Stimulated activated CD8-positive, alpha-beta memory T cell treated with anti-CD3 and anti-CD28 coated beads, Interleukin-2, amount 100 ng/mL, for 48 hours (primary cell): ENCODE results near the gene TMEM234.

Experiments
- DNase-seq, 2 donors: peaks; one replicate each; pipeline ENCODE4 v3.0.0-alpha.2; 2020; ENCODE audit warnings: low read depth in 2 of 2

Gene TMEM234

DNA sequence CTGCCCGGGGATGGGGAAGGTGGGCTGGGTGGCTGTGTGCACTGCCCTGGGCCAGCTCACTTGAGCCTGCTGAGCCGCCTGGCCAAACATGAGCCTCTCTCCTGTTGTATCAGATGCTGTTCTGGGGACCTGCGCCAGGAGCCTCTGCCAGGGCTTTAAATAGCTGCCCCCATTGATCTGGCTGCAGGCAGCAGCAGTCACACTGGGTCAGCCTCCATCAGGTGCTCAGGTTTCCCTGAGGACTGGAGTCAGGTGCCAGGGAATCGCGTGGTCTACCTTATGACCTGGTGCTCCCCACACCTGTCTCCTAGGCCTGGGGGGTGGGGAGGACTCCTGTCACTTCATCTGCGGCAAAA, 22.5 kb downstream of the TMEM234 start:
- DNase-seq = no peak

DNA sequence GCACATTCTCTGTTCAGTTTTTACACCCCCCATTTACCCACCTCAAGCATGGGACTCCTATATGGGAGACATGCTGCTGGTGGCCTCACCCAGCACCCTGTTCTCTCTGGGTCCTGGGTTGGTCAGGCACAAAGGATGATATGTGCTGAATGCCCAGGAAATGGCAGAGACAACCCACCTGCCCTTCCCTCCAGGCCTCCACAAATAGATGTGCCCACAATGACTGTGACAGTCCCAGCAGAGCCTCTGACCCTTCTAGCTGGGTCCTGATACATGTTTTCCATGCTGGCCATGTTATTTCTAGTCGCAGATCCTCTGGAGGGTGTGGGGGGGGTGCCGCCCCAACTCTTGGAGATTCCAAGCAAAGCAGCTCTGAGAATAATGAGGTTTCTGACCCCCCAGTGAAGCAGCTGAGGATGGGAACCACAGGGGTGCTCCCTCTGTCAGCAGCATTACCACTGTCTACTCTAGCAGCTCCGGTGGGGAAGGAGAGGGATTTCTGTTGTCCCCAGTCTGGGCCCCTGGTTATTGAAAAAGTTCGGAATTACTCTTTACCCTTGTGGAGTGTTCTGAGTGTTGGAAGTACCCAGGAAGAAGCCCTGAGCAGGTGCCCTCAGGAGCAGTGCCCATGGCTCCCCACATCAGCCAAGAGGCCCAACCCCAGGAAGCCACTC, 23.0 kb downstream of the TMEM234 start:
- no peak for DNase-seq

DNA sequence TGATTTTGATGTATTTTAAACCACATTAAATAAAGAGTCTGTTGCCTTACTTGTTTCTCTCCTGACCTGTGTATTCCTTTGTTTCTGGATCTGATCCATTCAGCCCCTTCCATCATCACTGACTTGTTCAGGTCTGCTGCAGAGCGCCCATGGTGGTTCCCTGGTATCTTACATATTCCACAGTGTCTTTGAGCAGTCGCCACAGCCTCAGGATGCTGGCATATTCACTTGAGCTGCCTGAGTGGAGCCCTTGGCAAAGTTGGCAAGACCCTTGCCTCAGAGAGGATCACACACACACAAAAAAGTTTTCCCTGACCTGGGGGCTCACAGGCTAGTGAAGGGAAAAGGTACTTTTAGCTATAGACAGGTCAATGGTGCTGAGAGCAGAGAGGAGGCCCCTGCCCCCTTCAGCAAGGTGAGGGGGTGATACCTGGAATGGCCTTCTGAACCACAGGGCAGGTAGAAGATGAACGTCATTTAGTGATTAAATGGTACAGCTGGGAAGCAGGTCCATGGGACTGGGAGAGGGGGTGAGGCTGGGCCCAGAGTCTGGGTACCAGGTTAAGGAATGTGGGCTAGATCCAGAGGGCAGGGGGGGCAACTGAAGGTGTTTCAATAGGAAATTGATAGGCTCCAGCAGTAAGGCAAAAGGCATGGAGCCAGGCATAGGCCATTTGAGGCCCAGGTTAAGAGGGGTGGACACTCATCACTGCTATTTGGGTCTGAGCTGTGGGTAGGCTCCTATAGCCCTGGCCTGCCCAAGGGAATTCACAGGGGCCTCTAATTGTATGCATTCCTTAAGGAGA, 23.7 kb downstream of the TMEM234 start:
- DNase-seq = no peak

DNA sequence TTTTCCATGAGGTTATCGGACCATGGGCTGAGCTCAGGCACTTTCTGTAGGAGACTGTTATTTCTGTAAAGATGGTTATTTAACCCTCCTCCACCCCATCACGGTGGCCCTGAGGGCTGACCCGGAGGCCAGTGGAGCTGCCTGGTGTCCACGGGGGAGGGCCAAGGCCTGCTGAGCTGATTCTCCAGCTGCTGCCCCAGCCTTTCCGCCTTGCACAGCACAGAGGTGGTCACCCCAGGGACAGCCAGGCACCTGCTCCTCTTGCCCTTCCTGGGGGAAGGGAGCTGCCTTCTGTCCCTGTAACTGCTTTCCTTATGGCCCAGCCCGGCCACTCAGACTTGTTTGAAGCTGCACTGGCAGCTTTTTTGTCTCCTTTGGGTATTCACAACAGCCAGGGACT, 24.3 kb downstream of the TMEM234 start:
- no peak for DNase-seq

DNA sequence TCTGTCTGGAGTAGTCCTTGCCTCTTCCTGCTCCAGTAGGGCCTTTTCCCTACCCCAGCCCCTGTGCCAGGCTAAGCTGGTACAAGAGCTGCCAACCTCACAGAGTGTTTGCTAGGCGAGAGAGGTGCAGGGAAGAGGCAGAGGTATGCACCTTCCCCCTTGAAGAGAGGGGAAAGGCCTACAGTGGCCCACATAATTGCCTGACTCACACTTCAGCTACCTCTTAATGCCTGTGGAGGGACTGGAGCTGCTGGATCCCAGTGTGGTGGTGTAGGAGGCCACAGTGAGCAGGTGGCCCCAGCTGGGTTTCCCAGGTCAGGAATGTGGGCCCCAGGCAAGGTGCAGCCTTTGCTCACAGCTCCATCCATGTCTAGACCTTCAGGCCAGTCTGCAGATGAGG, 25.1 kb downstream of the TMEM234 start:
- DNase-seq = no peak

DNA sequence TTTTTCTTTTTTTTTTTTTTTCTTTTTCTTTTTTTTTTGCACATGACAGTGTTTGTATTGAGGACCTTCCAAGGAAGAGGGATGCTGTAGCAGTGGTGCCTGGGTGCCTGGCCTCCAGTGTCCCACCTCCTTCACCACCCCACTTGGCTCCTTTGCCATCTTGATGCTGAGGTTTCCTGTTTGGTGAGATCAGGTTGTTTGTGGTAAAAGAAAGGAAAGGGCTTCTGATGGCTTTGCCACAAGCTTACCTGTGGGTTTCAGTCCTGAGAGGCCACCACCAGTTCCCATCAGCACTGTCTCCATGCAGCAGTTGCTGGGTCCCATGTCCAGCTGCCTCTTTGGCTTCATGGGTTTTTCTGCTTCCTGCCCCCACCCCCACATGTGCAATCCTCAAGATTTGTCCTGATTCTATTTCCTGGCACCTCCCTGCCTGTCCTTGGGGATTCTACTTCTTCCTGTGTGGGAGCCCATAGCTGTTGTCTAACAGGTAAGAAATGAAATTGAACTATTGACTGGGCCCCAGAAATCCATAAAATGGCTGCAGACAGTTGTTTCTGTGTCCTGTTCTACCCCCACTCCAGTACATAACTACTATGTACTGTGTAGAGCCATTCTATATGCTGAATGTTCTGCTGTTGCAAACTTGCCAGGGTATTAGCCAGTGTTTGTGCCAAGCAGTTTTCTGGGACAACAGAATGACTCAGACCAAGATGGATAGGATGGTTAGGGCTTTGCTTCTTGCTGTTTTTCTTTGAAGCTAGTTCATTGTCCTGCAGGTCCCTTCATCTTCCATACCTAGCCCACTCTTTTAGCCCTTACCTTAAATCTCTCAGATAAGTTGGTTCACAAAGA, 26.0 kb downstream of the TMEM234 start:
- DNase-seq = no peak

- no peak for DNase-seq
Measured at GRCh38 chr1:32195531-32195930, 26.6 kb downstream of the TMEM234 start.

DNA sequence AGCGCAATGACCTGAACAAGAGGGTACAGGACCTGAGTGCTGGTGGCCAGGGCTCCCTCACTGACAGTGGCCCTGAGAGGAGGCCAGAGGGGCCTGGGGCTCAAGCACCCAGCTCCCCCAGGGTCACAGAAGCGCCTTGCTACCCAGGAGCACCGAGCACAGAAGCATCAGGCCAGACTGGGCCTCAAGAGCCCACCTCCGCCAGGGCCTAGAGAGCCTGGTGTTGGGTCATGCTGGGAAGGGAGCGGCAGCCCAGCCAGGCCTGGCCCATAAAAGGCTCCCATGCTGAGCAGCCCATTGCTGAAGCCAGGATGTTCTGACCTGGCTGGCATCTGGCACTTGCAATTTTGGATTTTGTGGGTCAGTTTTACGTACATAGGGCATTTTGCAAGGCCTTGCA, 27.2 kb downstream of the TMEM234 start:
- DNase-seq = no peak

GRCh38 chr1:32192220-32192948, 29.8 kb downstream of the TMEM234 start:
- no peak for DNase-seq

- no peak for DNase-seq
Measured at GRCh38 chr1:32187850-32188249, 34.3 kb downstream of the TMEM234 start.

DNA sequence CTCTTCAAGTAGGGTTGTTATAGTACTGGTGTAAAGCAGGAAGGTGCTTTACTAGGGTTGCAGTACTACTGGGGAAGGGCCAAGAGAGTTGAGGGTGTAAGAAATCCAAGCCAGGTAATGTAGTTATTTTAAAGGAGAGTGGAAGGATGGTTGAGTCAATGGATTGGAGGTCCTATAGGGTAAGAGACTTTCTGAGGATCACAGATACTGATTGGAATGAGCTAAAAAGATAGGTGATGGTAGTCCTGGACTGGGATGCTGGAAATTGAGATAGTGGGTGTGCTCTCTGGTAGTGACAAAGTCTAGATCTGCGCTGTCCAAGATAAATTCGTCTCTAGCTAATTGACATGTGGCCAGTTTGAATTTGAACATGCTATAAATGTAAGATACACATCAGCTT, 35.7 kb downstream of the TMEM234 start:
- no peak for DNase-seq

- no peak for DNase-seq
Measured at GRCh38 chr1:32186077-32186476, 36.1 kb downstream of the TMEM234 start.

- DNase-seq = no peak
Measured at GRCh38 chr1:32184650-32185049, 37.5 kb downstream of the TMEM234 start.

GRCh38 chr1:32182060-32182459, 40.1 kb downstream of the TMEM234 start:
- DNase-seq = no peak

DNA sequence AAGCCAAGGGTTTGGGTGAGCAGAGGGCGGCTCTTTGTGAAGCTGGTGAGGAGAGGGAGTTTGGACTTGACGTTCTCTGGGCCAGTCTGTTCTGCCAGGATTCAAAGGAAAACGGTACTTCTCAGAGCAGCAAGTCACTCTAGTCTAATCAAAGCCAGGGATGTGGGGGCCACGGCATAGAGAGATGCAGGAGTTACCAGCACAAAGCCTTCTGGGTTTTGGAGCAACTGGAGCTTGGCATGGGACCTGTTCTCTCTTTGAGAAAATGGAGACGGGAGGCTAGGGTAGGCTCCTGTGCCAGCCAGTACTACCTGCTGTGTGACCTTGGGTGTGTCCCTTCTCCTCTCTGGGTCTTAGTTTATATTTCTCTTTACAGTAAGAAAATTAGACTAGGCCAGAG, 40.6 kb downstream of the TMEM234 start:
- DNase-seq = no peak

DNA sequence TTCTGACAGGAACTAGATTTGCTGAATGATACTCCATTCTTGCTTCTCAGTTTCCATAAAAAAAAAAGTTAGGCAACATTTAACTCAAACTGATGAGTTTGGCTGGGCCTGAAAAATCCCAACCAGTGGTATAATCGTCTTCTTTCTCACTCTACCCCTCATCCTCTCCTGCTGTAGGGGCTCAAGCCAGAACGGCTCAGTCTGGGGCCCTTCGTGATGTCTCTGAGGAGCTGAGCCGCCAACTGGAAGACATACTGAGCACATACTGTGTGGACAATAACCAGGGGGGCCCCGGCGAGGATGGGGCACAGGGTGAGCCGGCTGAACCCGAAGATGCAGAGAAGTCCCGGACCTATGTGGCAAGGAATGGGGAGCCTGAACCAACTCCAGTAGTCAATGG, 41.1 kb downstream of the TMEM234 start:
- DNase-seq = no peak

- no peak for DNase-seq
Measured at GRCh38 chr1:32180186-32181060, 41.7 kb downstream of the TMEM234 start.

GRCh38 chr1:32179443-32180185, 42.5 kb downstream of the TMEM234 start, which contains the start of gene TXLNA:
TXLNA (plus strand) TSS chr1:32179675; CDS start chr1:32180346, 671 bp downstream.
- peak; percentile 90 for DNase-seq

DNA sequence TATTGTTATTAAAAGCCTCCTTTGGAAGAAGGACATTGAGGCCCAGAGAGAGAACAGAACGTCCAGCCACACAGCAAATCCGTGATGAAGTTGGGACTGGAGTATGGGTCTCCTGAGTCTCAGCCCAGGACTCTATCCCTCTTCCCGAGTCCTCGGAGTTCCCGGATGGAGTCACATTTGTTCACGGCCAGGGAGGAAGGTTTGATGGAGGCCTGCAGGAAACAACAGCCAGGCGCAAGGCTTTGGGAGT, 43.0 kb downstream of the TMEM234 start:
- no peak for DNase-seq
